Central memory CD4-positive, alpha-beta T cell (primary cell): ENCODE data around the gene CAMK2N2.

ENCODE experiments used
- DNase-seq: peaks from one replicate; pipeline ENCODE4 v3.0.0; 2022

Gene CAMK2N2

DNA sequence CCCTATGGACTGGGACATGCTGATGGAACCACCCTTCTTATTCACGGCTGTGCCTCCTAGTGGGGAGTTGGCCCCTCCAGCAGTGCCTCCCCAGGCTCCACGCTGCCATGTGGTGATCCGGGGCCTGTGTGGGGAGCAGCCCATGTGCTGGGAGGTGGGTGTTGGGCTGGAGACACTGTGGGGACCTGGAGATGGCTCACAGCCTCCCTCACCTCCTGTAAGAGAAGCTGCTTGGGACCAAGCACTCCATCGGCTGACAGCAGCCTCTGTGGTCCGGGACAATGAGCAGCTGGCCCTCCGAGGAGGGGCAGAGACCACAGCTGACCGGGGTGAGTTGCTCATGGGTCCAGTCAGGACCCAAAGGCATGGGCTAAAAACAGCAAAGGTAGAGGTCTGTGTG is 21.6 kb downstream of the CAMK2N2 start:
- DNase-seq: no peak

- no peak for DNase-seq
Measured at GRCh38 chr3:184239221-184239620, 22.1 kb downstream of the CAMK2N2 start.

GRCh38 chr3:184238246-184238818 is 23.0 kb downstream of the CAMK2N2 start:
- DNase-seq: no peak

GRCh38 chr3:184237807-184238206 is 23.5 kb downstream of the CAMK2N2 start:
- DNase-seq: no peak

- DNase-seq: no peak
Measured at GRCh38 chr3:184237211-184237610, 24.1 kb downstream of the CAMK2N2 start.

DNA sequence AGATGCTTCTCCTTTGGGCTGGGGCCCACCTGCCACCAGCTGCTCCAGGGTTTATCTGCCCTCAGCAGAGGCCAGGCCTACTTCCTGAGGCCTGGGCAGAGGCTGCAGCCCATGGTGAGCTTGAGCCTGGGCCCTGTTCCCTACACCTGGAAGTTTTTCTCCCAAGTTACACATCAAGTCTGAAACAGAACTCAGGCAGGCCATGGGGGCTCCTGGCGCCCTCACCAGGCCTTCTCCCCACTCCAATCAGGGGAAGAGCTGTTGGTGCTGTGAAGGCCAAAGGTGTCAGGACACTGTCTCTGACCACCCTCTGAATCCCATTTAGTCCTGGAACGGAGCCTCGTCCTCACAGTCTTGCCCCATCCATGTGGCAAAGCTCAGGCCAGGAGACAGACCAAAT is 24.7 kb downstream of the CAMK2N2 start:
- no peak for DNase-seq

GRCh38 chr3:184236033-184236410 is 25.3 kb downstream of the CAMK2N2 start:
- no peak for DNase-seq

- DNase-seq: no peak
Measured at GRCh38 chr3:184235381-184236032, 25.8 kb downstream of the CAMK2N2 start.

DNA sequence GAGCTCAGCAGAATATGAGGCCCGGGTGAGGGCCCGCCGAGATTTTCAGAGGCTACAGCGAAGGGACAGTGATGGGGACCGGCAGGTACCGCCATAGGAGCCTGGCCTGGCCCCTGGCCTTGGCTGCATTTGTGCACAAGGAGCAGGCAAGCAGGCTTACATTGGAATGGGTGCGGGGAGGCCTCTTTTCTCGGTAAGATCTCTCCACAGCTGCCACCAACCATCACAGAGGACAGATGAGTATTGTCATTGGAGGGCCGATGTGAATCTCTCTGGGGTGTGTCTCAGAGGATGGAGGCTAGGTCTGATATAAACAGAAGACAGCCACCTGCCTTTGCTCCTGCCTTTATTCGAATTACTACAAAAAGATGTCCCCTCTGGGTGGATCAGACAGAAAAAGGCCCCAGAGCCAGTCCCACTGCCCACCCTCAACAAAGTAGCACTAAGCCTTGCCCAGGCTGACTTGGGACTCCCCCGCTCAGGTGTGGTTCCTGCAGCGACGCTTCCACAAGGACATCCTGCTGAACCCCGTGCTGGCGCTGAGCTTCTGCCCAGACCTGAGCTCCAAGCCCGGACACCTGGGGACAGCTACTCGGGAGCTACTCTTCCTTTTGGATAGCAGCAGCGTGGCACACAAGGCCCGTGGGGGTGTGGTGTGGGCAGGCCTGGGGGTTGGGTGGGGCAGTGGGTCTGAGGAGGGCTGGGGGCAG is 26.5 kb downstream of the CAMK2N2 start:
- no peak for DNase-seq

- no peak for DNase-seq
Measured at GRCh38 chr3:184234224-184234623, 27.1 kb downstream of the CAMK2N2 start.

DNA sequence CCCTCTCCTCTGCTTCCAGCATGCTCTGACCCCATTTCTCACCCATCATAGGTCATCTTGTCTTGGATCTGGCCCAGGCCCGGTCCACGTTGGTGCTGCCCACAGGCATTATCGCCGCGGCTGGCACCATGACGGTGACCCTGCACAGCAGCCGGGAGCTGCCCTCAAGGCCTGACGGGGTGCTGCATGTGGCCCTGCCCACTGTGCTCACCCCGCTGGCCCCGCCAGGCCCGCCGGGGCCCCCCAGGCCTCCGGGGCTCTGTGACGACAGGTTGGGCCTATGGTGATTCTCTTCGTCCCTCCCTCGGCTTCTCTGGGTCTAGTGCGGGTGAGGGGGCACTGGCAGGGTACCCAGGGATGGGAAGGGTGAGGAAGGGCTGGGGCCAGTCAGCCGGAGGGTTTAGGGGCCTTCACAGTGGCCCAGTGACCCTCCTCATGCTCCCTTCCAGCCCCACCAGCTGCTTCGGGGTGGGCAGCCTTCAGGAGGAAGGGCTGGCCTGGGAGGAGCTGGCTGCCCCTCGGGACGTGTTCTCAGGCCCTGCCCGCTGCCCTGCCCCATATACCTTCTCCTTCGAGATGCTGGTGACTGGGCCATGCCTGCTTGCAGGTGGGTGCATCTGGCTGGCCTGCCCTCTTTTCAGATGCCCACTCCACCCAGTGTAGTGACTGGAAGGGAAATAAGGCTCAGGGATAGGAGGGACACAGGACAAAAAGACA is 28.1 kb downstream of the CAMK2N2 start:
- no peak for DNase-seq

DNA sequence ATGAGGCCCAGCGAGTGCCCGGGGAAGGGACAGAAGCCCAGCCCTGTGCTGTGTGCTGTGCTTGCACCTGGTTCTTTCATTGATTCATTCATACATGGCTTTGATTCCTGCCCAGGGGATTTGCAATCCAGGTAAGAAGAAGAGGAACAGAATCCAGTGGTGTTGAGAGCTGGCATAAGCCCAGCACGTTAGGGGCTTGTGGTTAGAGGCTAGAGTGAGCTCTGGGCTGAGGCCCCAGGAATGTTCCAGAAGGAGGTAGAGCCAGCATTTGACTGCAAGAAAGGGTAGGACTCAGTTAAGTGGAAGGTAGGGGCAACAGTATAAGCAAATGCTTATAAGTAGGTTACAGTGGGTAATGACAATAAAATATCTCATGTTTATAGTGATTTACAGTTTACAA is 29.7 kb downstream of the CAMK2N2 start:
- no peak for DNase-seq

DNA sequence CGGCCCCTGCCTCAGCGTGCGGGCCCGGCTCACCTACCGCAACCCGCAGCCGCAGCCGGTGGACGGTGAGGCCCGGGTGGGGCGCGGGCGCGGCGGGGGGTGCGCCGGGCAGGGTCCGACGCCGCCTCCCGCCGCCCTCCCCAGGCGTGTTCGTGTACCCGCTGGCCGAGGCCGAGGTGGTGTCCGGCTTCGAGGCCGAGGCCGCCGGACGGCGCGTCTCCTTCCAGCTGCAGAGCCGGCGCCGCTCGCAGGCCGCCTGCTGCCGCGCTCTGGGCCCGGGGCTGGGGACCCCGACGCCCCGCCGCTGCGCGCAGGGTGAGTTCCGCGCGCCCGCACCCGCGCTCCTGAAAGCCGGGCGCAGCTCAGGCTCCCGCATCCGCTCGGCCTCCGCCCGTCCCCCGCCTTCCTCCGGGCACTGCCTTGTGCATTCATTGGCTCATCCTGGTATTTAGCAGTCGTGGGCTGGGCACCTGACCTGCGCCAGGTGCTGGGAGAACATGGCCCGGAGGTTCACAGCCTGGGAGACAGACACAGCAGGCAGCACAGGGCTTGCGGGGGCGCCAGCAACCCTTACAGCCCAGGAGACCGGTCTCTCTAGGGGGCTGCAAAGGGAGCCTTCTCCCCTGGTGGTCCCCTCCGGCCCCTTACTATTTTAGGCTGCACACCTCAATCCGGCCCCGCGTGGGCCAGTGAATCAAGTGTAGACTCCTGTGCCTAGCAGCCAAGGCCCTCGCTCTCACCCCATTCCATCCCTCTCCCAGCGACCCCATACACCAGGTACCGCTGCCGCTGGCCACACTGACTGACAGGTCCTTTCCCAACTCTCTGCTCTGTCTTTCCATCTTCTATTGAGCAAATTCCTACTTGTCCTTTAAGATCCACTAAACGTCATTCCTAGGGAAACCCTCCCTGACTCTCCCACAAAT is 30.5 kb downstream of the CAMK2N2 start:
- no peak for DNase-seq

- DNase-seq: no peak
Measured at GRCh38 chr3:184230081-184230602, 31.2 kb downstream of the CAMK2N2 start.

DNA sequence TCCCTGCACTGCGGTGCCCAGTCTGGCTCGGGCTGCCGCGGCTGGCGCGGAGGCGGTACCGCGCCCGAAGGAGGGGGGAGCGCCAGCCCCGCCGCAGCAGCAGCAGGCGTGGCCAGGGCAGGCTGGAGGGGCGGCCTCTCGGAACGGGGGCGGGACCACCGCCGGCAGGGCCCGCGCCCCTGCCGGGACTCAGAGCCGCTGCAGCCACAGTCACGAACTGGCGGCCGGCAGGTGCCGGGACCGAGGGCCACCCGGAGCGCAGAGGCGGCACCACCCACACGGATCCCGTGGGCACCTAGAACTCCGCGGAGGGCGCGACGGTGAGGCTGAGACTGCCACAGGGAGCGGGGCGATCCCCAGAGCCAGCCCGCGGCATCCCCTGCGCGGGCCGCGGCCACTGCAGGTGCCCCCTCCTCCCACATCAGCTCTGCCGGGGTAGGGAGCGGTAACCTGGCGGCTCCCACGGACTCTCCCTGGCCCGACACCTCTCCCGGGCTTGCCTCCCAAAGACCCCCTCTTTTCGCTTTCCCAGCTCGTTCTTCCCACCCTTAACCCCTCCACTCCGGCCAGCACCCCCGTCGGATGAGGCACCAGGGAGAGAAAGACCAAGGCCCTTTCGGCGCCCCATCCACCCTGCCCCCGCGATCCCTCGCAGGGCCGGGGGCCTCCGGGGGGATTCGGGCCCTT is 31.8 kb downstream of the CAMK2N2 start, which contains the start of gene VWA5B2:
VWA5B2 (plus strand) TSS at position 192 of the 687 bp plus-strand sequence. CDS start 944 bp downstream, outside the sequence.
- peak; percentile 68 for DNase-seq

DNA sequence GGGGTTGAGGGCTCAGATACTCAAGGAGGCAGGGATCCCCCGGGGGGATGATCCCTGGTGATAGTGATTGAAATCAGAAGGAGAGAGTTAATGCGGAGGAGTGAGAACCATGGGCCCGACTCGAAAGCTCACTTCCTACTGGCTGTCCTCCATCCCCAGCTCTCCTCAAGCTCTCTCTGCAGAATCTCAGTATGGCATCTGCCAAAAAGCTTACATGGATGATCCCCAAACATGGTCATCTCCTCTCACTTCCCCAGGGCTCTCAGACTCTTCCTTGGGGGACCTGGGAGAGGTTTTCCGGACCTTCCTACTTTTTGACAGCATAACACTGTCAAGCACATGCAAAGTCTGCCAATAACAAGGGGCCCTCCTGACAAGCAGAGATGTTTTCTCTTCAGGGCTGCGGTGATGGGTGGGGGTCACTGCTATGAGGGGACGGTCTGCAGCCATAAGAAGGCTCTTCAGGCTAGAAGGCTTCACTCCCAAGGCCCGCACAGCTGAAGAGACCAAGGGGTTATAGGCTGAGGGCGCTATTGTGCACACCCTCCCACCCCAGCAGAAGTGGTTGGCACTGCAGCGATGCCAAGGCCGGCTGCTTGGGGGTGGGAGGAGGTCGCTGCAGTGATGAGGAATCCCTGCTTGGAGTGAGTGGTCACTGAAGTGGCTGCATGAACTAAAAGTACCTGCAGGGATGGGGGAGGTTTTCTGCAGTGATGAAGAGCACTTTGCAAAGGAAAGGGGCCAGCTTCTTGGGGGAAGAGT is 32.8 kb downstream of the CAMK2N2 start:
- no peak for DNase-seq

- peak; percentile 51 for DNase-seq
Measured at GRCh38 chr3:184227481-184227935, 33.8 kb downstream of the CAMK2N2 start.

DNA sequence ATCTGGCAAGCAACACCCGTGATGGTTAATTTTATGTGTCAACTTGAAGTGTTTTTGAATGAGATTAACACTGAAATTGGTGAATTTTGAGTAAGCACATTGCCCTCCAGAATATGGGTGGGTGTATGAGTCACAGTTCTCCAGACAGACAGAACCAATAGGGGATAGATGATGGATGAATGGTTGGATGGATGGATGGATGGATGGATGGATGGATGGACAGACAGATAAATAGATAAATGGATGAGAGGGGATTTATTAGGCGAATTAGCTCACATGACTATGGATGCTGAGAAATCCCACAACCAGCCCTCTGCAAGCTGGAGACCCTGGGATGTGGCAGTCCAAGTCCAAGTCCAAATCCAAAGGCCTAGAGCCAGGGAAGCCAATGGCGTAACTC is 37.4 kb downstream of the CAMK2N2 start:
- no peak for DNase-seq

- DNase-seq: no peak
Measured at GRCh38 chr3:184222521-184222920, 38.8 kb downstream of the CAMK2N2 start.

DNA sequence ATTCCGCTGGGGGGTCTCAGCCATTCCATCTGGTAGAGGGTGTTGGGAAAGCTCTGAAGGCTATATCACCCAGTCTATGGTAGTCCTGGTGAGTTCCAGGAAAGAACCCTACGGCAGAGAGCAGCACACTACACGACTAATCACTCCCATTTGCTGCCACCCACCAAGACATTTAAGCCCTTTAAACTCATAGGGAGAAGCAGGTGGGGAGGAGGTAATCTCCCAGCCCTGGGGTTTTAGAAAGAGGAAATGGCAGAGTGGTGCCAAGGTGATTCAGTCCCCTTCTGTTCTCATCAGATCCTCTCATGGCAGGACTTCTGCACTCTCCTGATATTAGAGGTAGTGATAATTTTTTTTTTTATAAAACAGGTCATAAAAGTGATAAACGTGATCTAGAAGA is 42.5 kb downstream of the CAMK2N2 start:
- DNase-seq: no peak

GRCh38 chr3:184211718-184212117 is 49.6 kb downstream of the CAMK2N2 start:
- DNase-seq: no peak
